SK-N-SH (cell line): Measurements from ENCODE around the gene ASIC3. TPM values are rescaled to one million over a fixed set of nuclear protein-coding genes. Genes with fewer than 3 reads are reported as not detected.

Experiments
- CTCF ChIA-PET: fragments of 300-600, 350-600 bp; formaldehyde crosslinking; extraction: SDS; loops from one replicate; lab custom pipeline; 2021; lab: Yijun Ruan, JAX
- POLR2A ChIA-PET: fragments of 350-600 bp; sonication (Branson Sonifier 250); formaldehyde crosslinking; extraction: SDS; loops from one replicate; lab custom pipeline; 2020; ENCODE audit warnings: antibody characterized with exemption, inconsistent platforms; lab: Yijun Ruan, JAX
- DNase-seq: peaks from one replicate; pipeline ENCODE4 v3.0.0; 2012
- H2AFZ ChIP-seq: fragments of 200-600 bp; sonication (generic); 2 replicates; pipeline ENCODE4 v1.8.1; 2016; ENCODE audit warnings: antibody characterized with exemption, mild to moderate bottlenecking, low read depth
- H3F3A ChIP-seq: fragments of 200-600 bp; sonication (generic); replicated peaks from 2 replicates; pipeline ENCODE3; 2016; ENCODE audit warnings: antibody characterized with exemption, mild to moderate bottlenecking; ENCODE audit not compliant: insufficient read depth
- H3K27ac ChIP-seq, 2 experiments: fragments of 200-500 bp in 1 of 2; fragments of 200-600 bp in 1 of 2; sonication (Bioruptor generic) in 1 of 2; sonication (generic), shearing (Covaris generic) in 1 of 2; 2 replicates each; pipeline versions ENCODE4 v1.5.1 to v1.6.1; 2014 to 2016; ENCODE audit warnings: low read depth in 2 of 2, inconsistent platforms in 1 of 2, low read length in 1 of 2, mild to moderate bottlenecking in 1 of 2, mixed read lengths in 1 of 2
- H3K27me3 ChIP-seq: fragments of 200-600 bp; sonication (generic), shearing (Covaris generic); 2 replicates; pipeline ENCODE4 v1.6.1; 2016; ENCODE audit warnings: mixed run types; ENCODE audit not compliant: insufficient read depth
- H3K36me3 ChIP-seq, 2 experiments: fragments of 200-500 bp in 1 of 2; fragments of 200-600 bp in 1 of 2; sonication (Bioruptor generic) in 1 of 2; sonication (generic) in 1 of 2; replicated peaks in 1 of 2; 2 replicates each; pipeline versions ENCODE3 to v1.5.1; 2014 to 2016; ENCODE audit warnings: low read length in 1 of 2, mild to moderate bottlenecking in 1 of 2; ENCODE audit not compliant: insufficient read depth in 2 of 2, control insufficient read depth in 1 of 2
- H3K4me1 ChIP-seq, 2 experiments: fragments of 200-500 bp in 1 of 2; fragments of 200-600 bp in 1 of 2; sonication (Bioruptor generic) in 1 of 2; sonication (generic), shearing (Covaris generic) in 1 of 2; 2 replicates each; pipeline versions ENCODE4 v1.5.1 to v1.6.1; 2014 to 2016; ENCODE audit warnings: low read depth in 1 of 2, low read length in 1 of 2, mixed run types in 1 of 2; ENCODE audit not compliant: insufficient read depth in 2 of 2, control insufficient read depth in 1 of 2
- H3K4me2 ChIP-seq: fragments of 200-600 bp; sonication (generic), shearing (Covaris generic); 2 replicates; pipeline ENCODE4 v1.6.1; 2017; ENCODE audit warnings: mixed run types
- H3K4me3 ChIP-seq, 2 experiments: fragments of 200-500 bp in 1 of 2; fragments of 200-600 bp in 1 of 2; sonication (Bioruptor generic) in 1 of 2; sonication (generic), shearing (Covaris generic) in 1 of 2; 2 replicates each; pipeline versions ENCODE4 v1.5.1 to v1.8.1; 2014 to 2016; ENCODE audit warnings: low read depth in 2 of 2, inconsistent platforms in 1 of 2, low read length in 1 of 2, mild to moderate bottlenecking in 1 of 2, mixed read lengths in 1 of 2, moderate library complexity in 1 of 2
- H3K79me2 ChIP-seq: fragments of 200-600 bp; sonication (generic); 2 replicates; pipeline ENCODE4 v1.8.1; 2017; ENCODE audit warnings: mild to moderate bottlenecking; ENCODE audit not compliant: insufficient read depth
- H3K9ac ChIP-seq: fragments of 200-600 bp; sonication (generic); 2 replicates; pipeline ENCODE4 v1.6.1; 2017; ENCODE audit warnings: mixed run types
- H3K9me2 ChIP-seq: fragments of 200-600 bp; sonication (generic); 2 replicates; pipeline ENCODE4 v1.6.1; 2017; ENCODE audit warnings: mixed run types
- H3K9me3 ChIP-seq: fragments of 200-600 bp; sonication (generic); 2 replicates; pipeline ENCODE4 v1.6.1; 2017; ENCODE audit warnings: mixed run types, mild to moderate bottlenecking, moderate library complexity
- H4K20me1 ChIP-seq: fragments of 200-600 bp; sonication (generic); 2 replicates; pipeline ENCODE4 v1.6.1; 2017; ENCODE audit warnings: mild to moderate bottlenecking, mixed run types; ENCODE audit not compliant: insufficient read depth
- ELF1 ChIP-seq: IDR thresholded peaks from 2 replicates; pipeline ENCODE4 v1.4.0; 2012
- EZH2phosphoT487 ChIP-seq: fragments of 200-600 bp; sonication (generic); IDR thresholded peaks from 2 replicates; pipeline ENCODE4 v1.6.1; 2017; ENCODE audit warnings: low read depth, mixed run types, mild to moderate bottlenecking, antibody characterized with exemption, moderate library complexity, borderline replicate concordance
- FOSL2 ChIP-seq: IDR thresholded peaks from 2 replicates; pipeline ENCODE4 v1.4.0; 2012; ENCODE audit warnings: low read depth, mild to moderate bottlenecking, moderate library complexity, borderline replicate concordance
- FOXM1 ChIP-seq: IDR thresholded peaks from 2 replicates; pipeline ENCODE4 v1.4.0; 2012; ENCODE audit warnings: low read depth, mild to moderate bottlenecking
- GATA2 ChIP-seq: sonication (generic); formaldehyde crosslinking; IDR thresholded peaks from 2 replicates; pipeline ENCODE4 v1.5.0; 2020; ENCODE audit warnings: mild to moderate bottlenecking, missing genetic modification reagents
- IRF3 ChIP-seq: fragments of 150-350 bp; IDR thresholded peaks from 2 replicates; pipeline ENCODE4 v1.6.1; 2016; ENCODE audit warnings: mild to moderate bottlenecking, low read depth, low read length
- NRF1 ChIP-seq: IDR thresholded peaks from 2 replicates; pipeline ENCODE4 v1.6.1; 2012; ENCODE audit warnings: low read depth, mild to moderate bottlenecking, low read length
- RAD21 ChIP-seq: IDR thresholded peaks from 2 replicates; pipeline ENCODE4 v1.6.1; 2012; ENCODE audit warnings: mild to moderate bottlenecking, low read length
- RCOR1 ChIP-seq: fragments of 150-350 bp; IDR thresholded peaks from 2 replicates; pipeline ENCODE4 v1.6.1; 2017; ENCODE audit warnings: antibody characterized with exemption, low read length
- RFX5 ChIP-seq: IDR thresholded peaks from 2 replicates; pipeline ENCODE4 v1.6.1; 2012; ENCODE audit warnings: mild to moderate bottlenecking, improper control_type of control experiment, low read length
- RXRA ChIP-seq: IDR thresholded peaks from 2 replicates; pipeline ENCODE4 v1.4.0; 2012; ENCODE audit warnings: low read depth, mild to moderate bottlenecking, borderline replicate concordance
- SMC3 ChIP-seq: IDR thresholded peaks from 2 replicates; pipeline ENCODE4 v1.6.1; 2012; ENCODE audit warnings: low read depth, low read length, improper control_type of control experiment
- TAF1 ChIP-seq: IDR thresholded peaks from 2 replicates; pipeline ENCODE4 v1.6.1; 2012; ENCODE audit warnings: low read depth, mild to moderate bottlenecking, low read length, moderate library complexity, borderline replicate concordance
- TEAD4 ChIP-seq: IDR thresholded peaks from 2 replicates; pipeline ENCODE4 v1.4.0; 2012; ENCODE audit warnings: mild to moderate bottlenecking, borderline replicate concordance; ENCODE audit not compliant: insufficient read depth
- YY1 ChIP-seq: IDR thresholded peaks from 2 replicates; pipeline ENCODE4 v1.4.0; 2012; ENCODE audit warnings: low read depth, mild to moderate bottlenecking
- WGBS: methylation state at CpG from one replicate; pipeline ENCODE4 v1.1.6; 2017; ENCODE audit warnings: low lambda C conversion rate; 5-methylcytosine and 5-hydroxymethylcytosine counted together
- polyA plus RNA-seq, 3 experiments: library from polyadenylated mRNA; depleted of rRNA; stranded (reverse); fragments of >200 nt; gene quantifications; 2 replicates each; pipeline ENCODE4 v1.2.3, GENCODE V29; 2012
- TF ChIP-seq, protein P1 (sequence below): IDR thresholded peaks from 2 replicates; pipeline ENCODE4 v1.6.1; 2012; ENCODE audit warnings: mild to moderate bottlenecking, low read depth, low read length, moderate library complexity
- TF ChIP-seq, protein P2 (sequence below): IDR thresholded peaks from 2 replicates; pipeline ENCODE4 v1.4.0; 2012; ENCODE audit warnings: low read depth, borderline replicate concordance
- TF ChIP-seq, protein P3 (sequence below): fragments of 150-350 bp; IDR thresholded peaks from 2 replicates; pipeline ENCODE4 v1.6.1; 2017; ENCODE audit warnings: antibody characterized with exemption, low read length, low read depth, borderline replicate concordance
- TF ChIP-seq, protein P4 (sequence below): fragments of 200-600 bp; sonication (generic); IDR thresholded peaks from 2 replicates; pipeline ENCODE4 v1.6.1; 2017; ENCODE audit warnings: antibody characterized with exemption, mild to moderate bottlenecking, moderate library complexity

The ASIC3 gene
- polyA plus RNA-seq, 1 of the 3 experiments (the other 2 are of a cell fraction) = 4.5 TPM

- TF ChIP-seq RXRA (no peak; the same call in 1 of the 2 replicates), TEAD4 (no peak), YY1 (no peak)
Observed at GRCh38 chr7:151046603-151047573, 1.4 kb upstream of the ASIC3 start (continued).

GRCh38 chr7:151048911-151049463 lies 656 bp downstream of the ASIC3 start:
- H3K36me3 ChIP-seq = peaks cover 4 to 28% of the 10 kb centered on the region in 2 experiments
- peaks cover 13 to 41% of the 10 kb centered on the region in 2 experiments for H3K4me1 ChIP-seq
- no peaks in the 10 kb centered on the region for H4K20me1 ChIP-seq
- H3K4me2 ChIP-seq = no peak overlapping the region
- WGBS = 96% methylated on average over 26 of the region's 38 CpGs
- POLR2A ChIA-PET = interaction anchor here (1.0 kb wide), 1 partner anchor 10 kb away, joined by 5 read pairs; no protein-coding TSS in a partner anchor
- no peaks in the 10 kb centered on the region for H3K9me2 ChIP-seq
- H3K27ac ChIP-seq = no peak overlapping the region
- no peak for DNase-seq
- no peaks in the 10 kb centered on the region for H3K27me3 ChIP-seq
- H3K9me3 ChIP-seq = no peaks in the 10 kb centered on the region
- H3K9ac ChIP-seq = no peak overlapping the region
- H3K79me2 ChIP-seq = no peaks in the 10 kb centered on the region
- CTCF ChIA-PET = interaction anchor here (0.8 to 1.8 kb wide), 6 partner anchors 9 to 62 kb away, joined by 3 to 7 read pairs (median 4); partner anchors contain the start of genes CDK5 and SLC4A2
- TF ChIP-seq, protein P1, sequence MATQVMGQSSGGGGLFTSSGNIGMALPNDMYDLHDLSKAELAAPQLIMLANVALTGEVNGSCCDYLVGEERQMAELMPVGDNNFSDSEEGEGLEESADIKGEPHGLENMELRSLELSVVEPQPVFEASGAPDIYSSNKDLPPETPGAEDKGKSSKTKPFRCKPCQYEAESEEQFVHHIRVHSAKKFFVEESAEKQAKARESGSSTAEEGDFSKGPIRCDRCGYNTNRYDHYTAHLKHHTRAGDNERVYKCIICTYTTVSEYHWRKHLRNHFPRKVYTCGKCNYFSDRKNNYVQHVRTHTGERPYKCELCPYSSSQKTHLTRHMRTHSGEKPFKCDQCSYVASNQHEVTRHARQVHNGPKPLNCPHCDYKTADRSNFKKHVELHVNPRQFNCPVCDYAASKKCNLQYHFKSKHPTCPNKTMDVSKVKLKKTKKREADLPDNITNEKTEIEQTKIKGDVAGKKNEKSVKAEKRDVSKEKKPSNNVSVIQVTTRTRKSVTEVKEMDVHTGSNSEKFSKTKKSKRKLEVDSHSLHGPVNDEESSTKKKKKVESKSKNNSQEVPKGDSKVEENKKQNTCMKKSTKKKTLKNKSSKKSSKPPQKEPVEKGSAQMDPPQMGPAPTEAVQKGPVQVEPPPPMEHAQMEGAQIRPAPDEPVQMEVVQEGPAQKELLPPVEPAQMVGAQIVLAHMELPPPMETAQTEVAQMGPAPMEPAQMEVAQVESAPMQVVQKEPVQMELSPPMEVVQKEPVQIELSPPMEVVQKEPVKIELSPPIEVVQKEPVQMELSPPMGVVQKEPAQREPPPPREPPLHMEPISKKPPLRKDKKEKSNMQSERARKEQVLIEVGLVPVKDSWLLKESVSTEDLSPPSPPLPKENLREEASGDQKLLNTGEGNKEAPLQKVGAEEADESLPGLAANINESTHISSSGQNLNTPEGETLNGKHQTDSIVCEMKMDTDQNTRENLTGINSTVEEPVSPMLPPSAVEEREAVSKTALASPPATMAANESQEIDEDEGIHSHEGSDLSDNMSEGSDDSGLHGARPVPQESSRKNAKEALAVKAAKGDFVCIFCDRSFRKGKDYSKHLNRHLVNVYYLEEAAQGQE = no peak
- TF ChIP-seq ELF1 = no peak
- no peak for TF ChIP-seq RAD21
- TF ChIP-seq FOXM1 = no peak
- TF ChIP-seq, protein P2, sequence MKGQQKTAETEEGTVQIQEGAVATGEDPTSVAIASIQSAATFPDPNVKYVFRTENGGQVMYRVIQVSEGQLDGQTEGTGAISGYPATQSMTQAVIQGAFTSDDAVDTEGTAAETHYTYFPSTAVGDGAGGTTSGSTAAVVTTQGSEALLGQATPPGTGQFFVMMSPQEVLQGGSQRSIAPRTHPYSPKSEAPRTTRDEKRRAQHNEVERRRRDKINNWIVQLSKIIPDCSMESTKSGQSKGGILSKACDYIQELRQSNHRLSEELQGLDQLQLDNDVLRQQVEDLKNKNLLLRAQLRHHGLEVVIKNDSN = no peak
- TF ChIP-seq RFX5 = no peak
- no peak for TF ChIP-seq YY1
- TF ChIP-seq, protein P3, sequence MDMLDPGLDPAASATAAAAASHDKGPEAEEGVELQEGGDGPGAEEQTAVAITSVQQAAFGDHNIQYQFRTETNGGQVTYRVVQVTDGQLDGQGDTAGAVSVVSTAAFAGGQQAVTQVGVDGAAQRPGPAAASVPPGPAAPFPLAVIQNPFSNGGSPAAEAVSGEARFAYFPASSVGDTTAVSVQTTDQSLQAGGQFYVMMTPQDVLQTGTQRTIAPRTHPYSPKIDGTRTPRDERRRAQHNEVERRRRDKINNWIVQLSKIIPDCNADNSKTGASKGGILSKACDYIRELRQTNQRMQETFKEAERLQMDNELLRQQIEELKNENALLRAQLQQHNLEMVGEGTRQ = no peak
- TF ChIP-seq NRF1 = no peak
- TF ChIP-seq, protein P4, sequence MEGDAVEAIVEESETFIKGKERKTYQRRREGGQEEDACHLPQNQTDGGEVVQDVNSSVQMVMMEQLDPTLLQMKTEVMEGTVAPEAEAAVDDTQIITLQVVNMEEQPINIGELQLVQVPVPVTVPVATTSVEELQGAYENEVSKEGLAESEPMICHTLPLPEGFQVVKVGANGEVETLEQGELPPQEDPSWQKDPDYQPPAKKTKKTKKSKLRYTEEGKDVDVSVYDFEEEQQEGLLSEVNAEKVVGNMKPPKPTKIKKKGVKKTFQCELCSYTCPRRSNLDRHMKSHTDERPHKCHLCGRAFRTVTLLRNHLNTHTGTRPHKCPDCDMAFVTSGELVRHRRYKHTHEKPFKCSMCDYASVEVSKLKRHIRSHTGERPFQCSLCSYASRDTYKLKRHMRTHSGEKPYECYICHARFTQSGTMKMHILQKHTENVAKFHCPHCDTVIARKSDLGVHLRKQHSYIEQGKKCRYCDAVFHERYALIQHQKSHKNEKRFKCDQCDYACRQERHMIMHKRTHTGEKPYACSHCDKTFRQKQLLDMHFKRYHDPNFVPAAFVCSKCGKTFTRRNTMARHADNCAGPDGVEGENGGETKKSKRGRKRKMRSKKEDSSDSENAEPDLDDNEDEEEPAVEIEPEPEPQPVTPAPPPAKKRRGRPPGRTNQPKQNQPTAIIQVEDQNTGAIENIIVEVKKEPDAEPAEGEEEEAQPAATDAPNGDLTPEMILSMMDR = no peak
- TF ChIP-seq IRF3 = no peak
- TF ChIP-seq SMC3 = no peak
- TF ChIP-seq TAF1 = no peak
- no peak for TF ChIP-seq GATA2 (CRISPR knock-in tag)
- TF ChIP-seq EZH2phosphoT487 = no peak
- no peak for TF ChIP-seq FOSL2
- TF ChIP-seq RCOR1 = no peak
- no peak overlapping the region for H2AFZ ChIP-seq
- peaks cover 17% of the 10 kb centered on the region for H3F3A ChIP-seq
- H3K4me3 ChIP-seq = no peak overlapping the region
